Measurements from ENCODE around the gene SERPINF2.
"Not testable (repeated sequence)": the region's sequence is repeated elsewhere in the genome, so short reads cannot be mapped to it uniquely, and the experiment has no call there.

Gene SERPINF2

GRCh38 chr17:1742371-1743087, at the start of gene SERPINF2:
SERPINF2 (plus strand) TSS chr17:1742871; CDS start chr17:1744996, 2,125 bp downstream.
- DNase-seq: no peak

- DNase-seq: no peak
These were observed 49.3 kb upstream of the SERPINF2 start for GRCh38 chr17:1693339-1693738.

- DNase-seq: no peak
These were observed 47.3 kb upstream of the SERPINF2 start for GRCh38 chr17:1695365-1695764.

GRCh38 chr17:1697681-1698080, 45.0 kb upstream of the SERPINF2 start:
- DNase-seq: no peak

- DNase-seq: not testable (repeated sequence)
These were observed 42.8 kb upstream of the SERPINF2 start for GRCh38 chr17:1699891-1700290.

- DNase-seq: no peak
These were observed 39.6 kb upstream of the SERPINF2 start for GRCh38 chr17:1703063-1703462.

GRCh38 chr17:1705004-1705403, 37.7 kb upstream of the SERPINF2 start:
- no peak for DNase-seq

- DNase-seq: no peak
These were observed 35.6 kb upstream of the SERPINF2 start for GRCh38 chr17:1707107-1707506.

- DNase-seq: not testable (repeated sequence)
These were observed 33.8 kb upstream of the SERPINF2 start for GRCh38 chr17:1708791-1709346.

- no peak for DNase-seq
These were observed 33.2 kb upstream of the SERPINF2 start for GRCh38 chr17:1709403-1709951.

- DNase-seq: peak; percentile 48
These were observed 32.5 kb upstream of the SERPINF2 start, which contains the start of gene TLCD2 for GRCh38 chr17:1709971-1710806. TLCD2 (minus strand) TSS chr17:1710377; CDS start chr17:1710242, 135 bp downstream.

GRCh38 chr17:1710807-1711553, 31.7 kb upstream of the SERPINF2 start:
- DNase-seq: no peak

GRCh38 chr17:1711804-1712203, 30.9 kb upstream of the SERPINF2 start:
- DNase-seq: no peak

- DNase-seq: no peak
These were observed 30.4 kb upstream of the SERPINF2 start for GRCh38 chr17:1712271-1712670.

GRCh38 chr17:1713160-1713877, 29.4 kb upstream of the SERPINF2 start:
- DNase-seq: no peak

- peak; percentile 46 for DNase-seq
These were observed 28.7 kb upstream of the SERPINF2 start for GRCh38 chr17:1713878-1714426.

GRCh38 chr17:1714427-1714979, 28.2 kb upstream of the SERPINF2 start:
- DNase-seq: peak; percentile 20

- peak; percentile 23 for DNase-seq
These were observed 27.5 kb upstream of the SERPINF2 start for GRCh38 chr17:1714980-1715802.

GRCh38 chr17:1715803-1716075, 26.9 kb upstream of the SERPINF2 start:
- no peak for DNase-seq

GRCh38 chr17:1716076-1716911, 26.4 kb upstream of the SERPINF2 start:
- DNase-seq: peak; percentile 100

All from NCI-H146 (cell line).